Measurements from ENCODE around the gene FBRS. TPM values are rescaled to one million over a fixed set of nuclear protein-coding genes. Genes with fewer than 3 reads are reported as not detected.
A peak's percentile ranks its signal among the peaks of the same experiment; 100 is the strongest.
"Not testable (repeated sequence)": the region's sequence is repeated elsewhere in the genome, so short reads cannot be mapped to it uniquely, and the experiment has no call there.

The FBRS gene
- total RNA-seq, 1 donor from 2014 or later = 60.9 TPM

DNA sequence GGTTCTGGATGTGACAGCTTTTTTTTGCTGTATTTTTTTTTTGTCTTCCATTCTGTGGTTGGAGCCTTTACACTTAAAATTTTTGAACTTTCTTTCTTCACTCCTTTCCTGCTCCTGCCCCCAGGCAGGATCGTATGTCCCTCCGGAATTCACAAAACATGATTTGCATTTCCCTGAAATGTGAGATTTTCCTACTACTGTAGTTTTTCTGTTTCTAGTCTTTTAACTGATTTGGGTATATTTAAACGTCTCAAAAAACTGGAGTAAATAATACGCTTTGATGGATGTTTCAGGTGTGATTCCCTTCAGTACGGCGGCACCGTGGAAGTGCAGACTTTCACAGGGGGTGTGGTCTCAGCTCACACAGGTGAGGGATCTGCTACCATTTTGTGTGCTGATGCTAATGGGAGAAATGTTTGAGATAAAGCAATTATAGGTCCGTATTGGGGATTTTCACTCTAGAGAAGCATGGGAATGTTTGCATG lies 41.4 kb downstream of the FBRS start:
- H3K27ac Mint-ChIP-seq (ENCODE audit: unreplicated experiment) = peak overlapping the region; percentile 99
- no peak for DNase-seq (ENCODE audit: low spot score)
- peak overlapping the region; percentile 98 for H3K4me3 Mint-ChIP-seq (ENCODE audit: unreplicated experiment)
- peaks cover 25% of the 10 kb centered on the region for H3K36me3 Mint-ChIP-seq (ENCODE audit: low read depth, unreplicated experiment)
- H3K9me3 Mint-ChIP-seq (ENCODE audit: unreplicated experiment) = no peaks in the 10 kb centered on the region
- peaks cover 15% of the 10 kb centered on the region for H3K4me1 Mint-ChIP-seq (ENCODE audit: unreplicated experiment)
- TF ChIP-seq, protein P1, sequence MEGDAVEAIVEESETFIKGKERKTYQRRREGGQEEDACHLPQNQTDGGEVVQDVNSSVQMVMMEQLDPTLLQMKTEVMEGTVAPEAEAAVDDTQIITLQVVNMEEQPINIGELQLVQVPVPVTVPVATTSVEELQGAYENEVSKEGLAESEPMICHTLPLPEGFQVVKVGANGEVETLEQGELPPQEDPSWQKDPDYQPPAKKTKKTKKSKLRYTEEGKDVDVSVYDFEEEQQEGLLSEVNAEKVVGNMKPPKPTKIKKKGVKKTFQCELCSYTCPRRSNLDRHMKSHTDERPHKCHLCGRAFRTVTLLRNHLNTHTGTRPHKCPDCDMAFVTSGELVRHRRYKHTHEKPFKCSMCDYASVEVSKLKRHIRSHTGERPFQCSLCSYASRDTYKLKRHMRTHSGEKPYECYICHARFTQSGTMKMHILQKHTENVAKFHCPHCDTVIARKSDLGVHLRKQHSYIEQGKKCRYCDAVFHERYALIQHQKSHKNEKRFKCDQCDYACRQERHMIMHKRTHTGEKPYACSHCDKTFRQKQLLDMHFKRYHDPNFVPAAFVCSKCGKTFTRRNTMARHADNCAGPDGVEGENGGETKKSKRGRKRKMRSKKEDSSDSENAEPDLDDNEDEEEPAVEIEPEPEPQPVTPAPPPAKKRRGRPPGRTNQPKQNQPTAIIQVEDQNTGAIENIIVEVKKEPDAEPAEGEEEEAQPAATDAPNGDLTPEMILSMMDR (IDR thresholded peaks at IDR 0.05; ENCODE audit: unreplicated experiment) = no peak
- peaks cover 22% of the 10 kb centered on the region for H3K27me3 Mint-ChIP-seq (ENCODE audit: unreplicated experiment)

DNA sequence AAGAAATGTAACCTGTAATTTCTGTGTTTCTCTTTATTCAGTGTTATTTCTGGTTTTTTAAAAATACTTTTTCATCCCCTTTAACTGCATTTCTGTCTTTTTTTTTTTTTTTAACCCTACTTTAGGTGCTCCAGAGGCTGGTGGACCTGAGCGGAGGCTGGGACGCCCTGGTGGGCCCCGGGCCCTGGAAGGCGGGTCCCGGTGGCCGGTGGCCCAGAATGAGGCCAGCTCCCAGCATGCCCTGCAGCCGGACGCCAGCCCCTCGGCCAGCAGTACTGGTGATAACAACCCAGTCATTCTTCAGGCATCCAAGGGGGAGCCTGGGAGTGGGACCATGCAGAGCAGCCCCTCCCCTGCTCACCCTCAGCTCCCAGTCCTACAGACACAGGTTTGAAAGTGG lies 42.3 kb downstream of the FBRS start:
- H3K27me3 Mint-ChIP-seq (ENCODE audit: unreplicated experiment) = peaks cover 18% of the 10 kb centered on the region
- no peaks in the 10 kb centered on the region for H3K9me3 Mint-ChIP-seq (ENCODE audit: unreplicated experiment)
- peaks cover 20% of the 10 kb centered on the region for H3K36me3 Mint-ChIP-seq (ENCODE audit: low read depth, unreplicated experiment)
- TF ChIP-seq, protein P1 (IDR thresholded peaks at IDR 0.05; ENCODE audit: unreplicated experiment) = no peak
- peak overlapping the region; percentile 99 for H3K27ac Mint-ChIP-seq (ENCODE audit: unreplicated experiment)
- no peak for DNase-seq (ENCODE audit: low spot score)
- peaks cover 10% of the 10 kb centered on the region for H3K4me1 Mint-ChIP-seq (ENCODE audit: unreplicated experiment)
- H3K4me3 Mint-ChIP-seq (ENCODE audit: unreplicated experiment) = peak overlapping the region; percentile 15

DNA sequence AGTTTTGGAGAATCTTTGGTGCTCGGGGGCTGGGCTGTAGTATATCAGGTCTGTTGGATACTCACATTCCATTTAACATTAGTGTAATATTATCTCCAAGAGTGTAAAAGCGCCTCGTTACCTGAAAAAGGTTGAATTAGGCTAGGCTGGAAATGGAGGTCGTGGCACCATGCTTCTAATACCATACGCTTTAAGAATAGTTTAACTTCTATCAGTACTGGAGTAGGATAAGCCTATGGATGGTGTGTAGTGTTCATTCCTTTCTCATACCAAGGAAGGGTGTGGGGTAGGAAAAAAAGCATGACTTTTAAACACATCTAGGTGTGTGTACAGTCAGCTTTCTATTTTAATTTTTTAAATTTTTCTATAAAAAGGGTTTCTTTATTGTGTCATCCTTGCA lies 42.7 kb downstream of the FBRS start:
- peaks cover 20% of the 10 kb centered on the region for H3K27me3 Mint-ChIP-seq (ENCODE audit: unreplicated experiment)
- no peak for DNase-seq (ENCODE audit: low spot score)
- no peak overlapping the region for H3K27ac Mint-ChIP-seq (ENCODE audit: unreplicated experiment)
- H3K4me1 Mint-ChIP-seq (ENCODE audit: unreplicated experiment) = peaks cover 10% of the 10 kb centered on the region
- H3K4me3 Mint-ChIP-seq (ENCODE audit: unreplicated experiment) = peak overlapping the region; percentile 15
- peaks cover 20% of the 10 kb centered on the region for H3K36me3 Mint-ChIP-seq (ENCODE audit: low read depth, unreplicated experiment)
- no peaks in the 10 kb centered on the region for H3K9me3 Mint-ChIP-seq (ENCODE audit: unreplicated experiment)
- TF ChIP-seq, protein P1 (IDR thresholded peaks at IDR 0.05; ENCODE audit: unreplicated experiment) = no peak

DNA sequence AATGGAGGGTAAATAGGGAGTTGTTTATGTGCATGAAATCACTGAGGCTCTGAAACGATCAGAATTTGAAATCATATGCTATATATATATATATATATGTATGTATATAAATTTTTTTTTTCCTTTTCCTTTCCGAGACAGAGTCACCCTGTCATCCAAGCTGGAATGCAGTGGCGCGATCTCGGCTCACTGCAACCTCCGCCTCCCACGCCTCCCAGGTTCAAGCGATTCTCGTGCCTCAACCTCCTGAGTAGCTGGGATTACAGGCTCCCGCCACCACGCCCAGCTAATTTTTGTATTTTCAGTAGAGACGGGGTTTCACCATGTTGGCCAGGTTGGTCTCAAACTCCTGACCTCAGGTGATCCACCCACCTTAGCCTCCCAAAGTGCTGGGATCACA lies 44.8 kb downstream of the FBRS start:
- not testable (repeated sequence) for H3K27me3 Mint-ChIP-seq (ENCODE audit: unreplicated experiment); H3K9me3 Mint-ChIP-seq (ENCODE audit: unreplicated experiment); DNase-seq (ENCODE audit: low spot score); H3K27ac Mint-ChIP-seq (ENCODE audit: unreplicated experiment)
- H3K36me3 Mint-ChIP-seq (ENCODE audit: low read depth, unreplicated experiment) = peaks cover 35% of the 10 kb centered on the region
- peak overlapping the region; percentile 59 for H3K4me3 Mint-ChIP-seq (ENCODE audit: unreplicated experiment)
- H3K4me1 Mint-ChIP-seq (ENCODE audit: unreplicated experiment) = peaks cover 10% of the 10 kb centered on the region

DNA sequence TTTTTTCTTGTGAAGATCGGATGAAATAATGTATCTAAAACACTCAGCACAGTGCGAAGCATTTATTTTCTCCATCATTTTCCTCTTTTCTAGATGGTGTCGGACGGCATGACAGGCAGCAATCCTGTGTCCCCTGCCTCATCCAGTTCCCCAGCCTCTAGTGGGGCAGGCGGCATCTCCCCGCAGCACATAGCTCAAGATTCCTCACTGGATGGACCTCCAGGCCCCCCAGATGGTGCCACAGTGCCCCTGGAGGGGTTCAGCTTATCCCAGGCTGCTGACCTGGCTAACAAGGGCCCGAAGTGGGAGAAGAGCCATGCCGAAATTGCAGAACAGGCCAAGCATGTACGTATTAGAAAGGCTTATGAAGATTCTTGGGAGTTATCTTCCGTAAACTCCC lies 45.7 kb downstream of the FBRS start:
- H3K27ac Mint-ChIP-seq (ENCODE audit: unreplicated experiment) = no peak overlapping the region
- H3K4me1 Mint-ChIP-seq (ENCODE audit: unreplicated experiment) = peaks cover 10% of the 10 kb centered on the region
- DNase-seq (ENCODE audit: low spot score) = no peak
- peaks cover 36% of the 10 kb centered on the region for H3K36me3 Mint-ChIP-seq (ENCODE audit: low read depth, unreplicated experiment)
- TF ChIP-seq, protein P1 (IDR thresholded peaks at IDR 0.05; ENCODE audit: unreplicated experiment) = no peak
- H3K4me3 Mint-ChIP-seq (ENCODE audit: unreplicated experiment) = no peak overlapping the region
- peaks cover 8% of the 10 kb centered on the region for H3K27me3 Mint-ChIP-seq (ENCODE audit: unreplicated experiment)
- no peaks in the 10 kb centered on the region for H3K9me3 Mint-ChIP-seq (ENCODE audit: unreplicated experiment)
